SK-N-SH treated with all-trans-retinoic acid at 6 μM for 48 hours (cell line): ENCODE data around the gene EXOSC10.

ENCODE experiments used
- ARNTL ChIP-seq: fragments of 450-650 bp; formaldehyde crosslinking; IDR thresholded peaks from 2 replicates; pipeline ENCODE4 v1.5.0; 2020; ENCODE audit warnings: low read depth, mild to moderate bottlenecking, moderate library complexity, borderline replicate concordance
- BACH2 ChIP-seq: fragments of 250-450 bp; sonication (Bioruptor Pico); IDR thresholded peaks from 2 replicates; pipeline ENCODE4 v1.9.0; 2021; ENCODE audit warnings: mild to moderate bottlenecking, borderline replicate concordance
- ESRRG ChIP-seq: fragments of 250-450 bp; sonication (Bioruptor Pico); IDR thresholded peaks from 2 replicates; pipeline ENCODE4 v1.6.1; 2021; ENCODE audit warnings: mild to moderate bottlenecking
- GLIS3 ChIP-seq: fragments of 250-450 bp; sonication (Bioruptor Pico); IDR thresholded peaks from 2 replicates; pipeline ENCODE4 v1.5.0; 2020; ENCODE audit warnings: mild to moderate bottlenecking, moderate library complexity
- RARB ChIP-seq: fragments of 250-450 bp; sonication (Bioruptor Pico); IDR thresholded peaks from 2 replicates; pipeline ENCODE4 v1.8.0; 2021; ENCODE audit warnings: mild to moderate bottlenecking, moderate library complexity
- SNAI2 ChIP-seq: fragments of 250-450 bp; sonication (Bioruptor Pico); IDR thresholded peaks from 2 replicates; pipeline ENCODE4 v1.5.0; 2020; ENCODE audit warnings: mild to moderate bottlenecking, moderate library complexity
- ZFP3 ChIP-seq: fragments of 250-450 bp; sonication (Bioruptor Pico); IDR thresholded peaks from 2 replicates; pipeline ENCODE4 v1.5.0; 2020; ENCODE audit warnings: mild to moderate bottlenecking, moderate library complexity
- ZFP30 ChIP-seq: fragments of 450-650 bp; formaldehyde crosslinking; IDR thresholded peaks from 2 replicates; pipeline ENCODE4 v1.5.0; 2022; ENCODE audit warnings: mild to moderate bottlenecking, moderate library complexity
- ZNF565 ChIP-seq: fragments of 450-650 bp; formaldehyde crosslinking; conservative IDR thresholded peaks from 2 replicates; pipeline ENCODE4 v1.5.0; 2020; ENCODE audit warnings: low read depth, mild to moderate bottlenecking, moderate library complexity
- ZNF8 ChIP-seq: fragments of 450-650 bp; formaldehyde crosslinking; IDR thresholded peaks from 2 replicates; pipeline ENCODE4 v1.5.0; 2020; ENCODE audit warnings: mild to moderate bottlenecking, moderate library complexity
- TF ChIP-seq, protein P1 (sequence below): fragments of 250-450 bp; sonication (Bioruptor Pico); IDR thresholded peaks from 2 replicates; pipeline ENCODE4 v1.8.0; 2020; ENCODE audit warnings: mild to moderate bottlenecking, moderate library complexity, borderline replicate concordance
- TF ChIP-seq, protein P2 (sequence below): fragments of 250-450 bp; sonication (Bioruptor Pico); IDR thresholded peaks from 2 replicates; pipeline ENCODE4 v1.5.1; 2020; ENCODE audit warnings: low read depth, mild to moderate bottlenecking, moderate library complexity
- TF ChIP-seq, protein P3 (sequence below): fragments of 250-450 bp; sonication (Bioruptor Pico); IDR thresholded peaks from 2 replicates; pipeline ENCODE4 v1.8.0; 2021; ENCODE audit warnings: low read depth, mild to moderate bottlenecking, moderate library complexity, borderline replicate concordance

DNA sequence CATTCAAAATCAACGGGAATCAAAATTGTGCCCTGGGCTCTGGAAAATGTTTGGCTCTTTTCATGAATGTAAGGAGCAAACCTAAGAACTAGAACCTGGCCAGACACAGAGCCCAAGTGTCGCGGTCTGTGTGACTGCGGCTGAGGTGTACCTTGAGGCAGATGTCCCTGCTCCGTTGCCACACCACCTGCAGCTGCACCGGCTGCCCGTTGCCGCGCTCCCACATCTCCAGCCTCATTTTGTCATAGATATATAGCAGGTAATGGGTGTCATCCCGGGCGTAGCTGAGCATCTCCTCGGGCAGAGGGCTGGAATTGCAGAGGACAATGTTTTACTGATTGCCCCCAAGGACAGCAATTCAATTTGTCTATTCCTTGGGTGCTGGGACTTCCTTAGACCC lies 18.7 kb downstream of the EXOSC10 start:
- no peak for TF ChIP-seq RARB (CRISPR knock-in tag)
- TF ChIP-seq, protein P1, sequence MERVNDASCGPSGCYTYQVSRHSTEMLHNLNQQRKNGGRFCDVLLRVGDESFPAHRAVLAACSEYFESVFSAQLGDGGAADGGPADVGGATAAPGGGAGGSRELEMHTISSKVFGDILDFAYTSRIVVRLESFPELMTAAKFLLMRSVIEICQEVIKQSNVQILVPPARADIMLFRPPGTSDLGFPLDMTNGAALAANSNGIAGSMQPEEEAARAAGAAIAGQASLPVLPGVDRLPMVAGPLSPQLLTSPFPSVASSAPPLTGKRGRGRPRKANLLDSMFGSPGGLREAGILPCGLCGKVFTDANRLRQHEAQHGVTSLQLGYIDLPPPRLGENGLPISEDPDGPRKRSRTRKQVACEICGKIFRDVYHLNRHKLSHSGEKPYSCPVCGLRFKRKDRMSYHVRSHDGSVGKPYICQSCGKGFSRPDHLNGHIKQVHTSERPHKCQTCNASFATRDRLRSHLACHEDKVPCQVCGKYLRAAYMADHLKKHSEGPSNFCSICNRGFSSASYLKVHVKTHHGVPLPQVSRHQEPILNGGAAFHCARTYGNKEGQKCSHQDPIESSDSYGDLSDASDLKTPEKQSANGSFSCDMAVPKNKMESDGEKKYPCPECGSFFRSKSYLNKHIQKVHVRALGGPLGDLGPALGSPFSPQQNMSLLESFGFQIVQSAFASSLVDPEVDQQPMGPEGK (CRISPR knock-in tag), result no peak
- TF ChIP-seq BACH2, result no peak
- TF ChIP-seq ZNF8 (CRISPR knock-in tag), result no peak
- TF ChIP-seq, protein P2, sequence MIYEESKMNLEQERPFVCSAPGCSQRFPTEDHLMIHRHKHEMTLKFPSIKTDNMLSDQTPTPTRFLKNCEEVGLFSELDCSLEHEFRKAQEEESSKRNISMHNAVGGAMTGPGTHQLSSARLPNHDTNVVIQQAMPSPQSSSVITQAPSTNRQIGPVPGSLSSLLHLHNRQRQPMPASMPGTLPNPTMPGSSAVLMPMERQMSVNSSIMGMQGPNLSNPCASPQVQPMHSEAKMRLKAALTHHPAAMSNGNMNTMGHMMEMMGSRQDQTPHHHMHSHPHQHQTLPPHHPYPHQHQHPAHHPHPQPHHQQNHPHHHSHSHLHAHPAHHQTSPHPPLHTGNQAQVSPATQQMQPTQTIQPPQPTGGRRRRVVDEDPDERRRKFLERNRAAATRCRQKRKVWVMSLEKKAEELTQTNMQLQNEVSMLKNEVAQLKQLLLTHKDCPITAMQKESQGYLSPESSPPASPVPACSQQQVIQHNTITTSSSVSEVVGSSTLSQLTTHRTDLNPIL (CRISPR knock-in tag), result no peak
- TF ChIP-seq GLIS3 (CRISPR knock-in tag), result no peak
- no peak for TF ChIP-seq ARNTL
- no peak for TF ChIP-seq SNAI2
- no peak for TF ChIP-seq ZFP3 (CRISPR knock-in tag)
- TF ChIP-seq ZNF565 (CRISPR knock-in tag), result no peak
- no peak for TF ChIP-seq ZFP30 (CRISPR knock-in tag)
- TF ChIP-seq, protein P3, sequence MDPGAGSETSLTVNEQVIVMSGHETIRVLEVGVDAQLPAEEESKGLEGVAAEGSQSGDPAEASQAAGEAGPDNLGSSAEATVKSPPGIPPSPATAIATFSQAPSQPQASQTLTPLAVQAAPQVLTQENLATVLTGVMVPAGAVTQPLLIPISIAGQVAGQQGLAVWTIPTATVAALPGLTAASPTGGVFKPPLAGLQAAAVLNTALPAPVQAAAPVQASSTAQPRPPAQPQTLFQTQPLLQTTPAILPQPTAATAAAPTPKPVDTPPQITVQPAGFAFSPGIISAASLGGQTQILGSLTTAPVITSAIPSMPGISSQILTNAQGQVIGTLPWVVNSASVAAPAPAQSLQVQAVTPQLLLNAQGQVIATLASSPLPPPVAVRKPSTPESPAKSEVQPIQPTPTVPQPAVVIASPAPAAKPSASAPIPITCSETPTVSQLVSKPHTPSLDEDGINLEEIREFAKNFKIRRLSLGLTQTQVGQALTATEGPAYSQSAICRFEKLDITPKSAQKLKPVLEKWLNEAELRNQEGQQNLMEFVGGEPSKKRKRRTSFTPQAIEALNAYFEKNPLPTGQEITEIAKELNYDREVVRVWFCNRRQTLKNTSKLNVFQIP (CRISPR knock-in tag), result no peak
- no peak for TF ChIP-seq ESRRG (CRISPR knock-in tag)
